H1 (cell line): Measurements from ENCODE around the gene CCDC112. TPM values are rescaled to one million over a fixed set of nuclear protein-coding genes. Genes with fewer than 3 reads are reported as not detected.

Source experiments
- CTCF ChIA-PET: fragments of 300-600 bp; sonication (Branson Sonifier 250); formaldehyde crosslinking; loops from one replicate; lab custom pipeline; 2021; ENCODE audit not compliant: partially characterized antibody; lab: Charles Lee
- POLR2A ChIA-PET: fragments of 300-600 bp; sonication (Branson Sonifier 250); formaldehyde crosslinking; loops from one replicate; lab custom pipeline; 2021; ENCODE audit warnings: inconsistent platforms; ENCODE audit not compliant: partially characterized antibody; lab: Charles Lee
- DNase-seq, 2 experiments: peaks; one replicate each; pipeline versions ENCODE4 v3.0.0 to v3.0.0-alpha.2; 2010 to 2022; ENCODE audit warnings: low spot score in 2 of 2, low read depth in 1 of 2, mixed read lengths in 1 of 2
- FAIRE-seq: peaks from 2 replicates; lab custom pipeline; 2011; peaks lifted over from hg19 to GRCh38; lab: Jason Lieb, UNC
- H2AFZ ChIP-seq: 2 replicates; pipeline ENCODE4 v1.8.1; 2012; ENCODE audit warnings: low read length, inconsistent platforms
- H2AK5ac ChIP-seq: 2 replicates; pipeline ENCODE4 v1.6.1; 2013; ENCODE audit warnings: low read depth, low read length
- H2BK120ac ChIP-seq: replicated peaks from 2 replicates; pipeline ENCODE3; 2013; ENCODE audit warnings: low read depth, low read length, inconsistent platforms
- H2BK12ac ChIP-seq: 2 replicates; pipeline ENCODE4 v1.6.1; 2013; ENCODE audit warnings: low read depth, low read length
- H2BK15ac ChIP-seq: 2 replicates; pipeline ENCODE4 v1.6.1; 2013; ENCODE audit warnings: low read length
- H2BK20ac ChIP-seq: 2 replicates; pipeline ENCODE4 v1.6.1; 2013; ENCODE audit warnings: low read length
- H2BK5ac ChIP-seq: 2 replicates; pipeline ENCODE4 v1.6.1; 2013; ENCODE audit warnings: low read depth, low read length
- H3K14ac ChIP-seq: 2 replicates; pipeline ENCODE4 v1.6.1; 2013; ENCODE audit warnings: inconsistent platforms; ENCODE audit not compliant: insufficient read length
- H3K18ac ChIP-seq: 2 replicates; pipeline ENCODE4 v1.6.1; 2013; ENCODE audit warnings: low read length; ENCODE audit errors: extremely low read depth
- H3K23ac ChIP-seq: 2 replicates; pipeline ENCODE4 v1.6.1; 2013; ENCODE audit warnings: inconsistent platforms; ENCODE audit not compliant: insufficient read length
- H3K23me2 ChIP-seq: 2 replicates; pipeline ENCODE4 v1.6.1; 2013; ENCODE audit warnings: low read depth, low read length
- H3K27ac ChIP-seq: 2 replicates; pipeline ENCODE4 v1.6.1; 2011; ENCODE audit warnings: low read depth, low read length, inconsistent platforms
- H3K27me3 ChIP-seq, 4 experiments: replicated peaks in 1 of 4; 1 replicate in 1 of 4; 2 replicates in 3 of 4; pipeline versions ENCODE4 v1.6.1 to v1.8.1; 2011 to 2013; ENCODE audit warnings: low read length in 3 of 4, mild to moderate bottlenecking in 3 of 4, inconsistent platforms in 2 of 4, mixed read lengths in 2 of 4, moderate library complexity in 1 of 4; ENCODE audit not compliant: control insufficient read depth in 3 of 4, insufficient read depth in 3 of 4; ENCODE audit errors: extremely low read depth in 1 of 4
- H3K36me3 ChIP-seq, 4 experiments: 2 replicates each; pipeline versions ENCODE4 v1.6.1 to v1.8.1; 2011 to 2013; ENCODE audit warnings: mild to moderate bottlenecking in 4 of 4, low read length in 3 of 4, moderate library complexity in 2 of 4, control low read depth in 1 of 4, inconsistent platforms in 1 of 4; ENCODE audit not compliant: insufficient read depth in 4 of 4, control insufficient read depth in 2 of 4
- H3K4ac ChIP-seq: replicated peaks from 2 replicates; pipeline ENCODE3; 2013; ENCODE audit warnings: low read length, low read depth, mixed read lengths, inconsistent platforms; ENCODE audit not compliant: insufficient read length
- H3K4me1 ChIP-seq, 4 experiments: replicated peaks in 1 of 4; 1 replicate in 1 of 4; 2 replicates in 3 of 4; pipeline versions ENCODE4 v1.6.1 to v1.8.1; 2011 to 2013; ENCODE audit warnings: low read length in 3 of 4, inconsistent platforms in 2 of 4, mixed read lengths in 1 of 4; ENCODE audit not compliant: insufficient read depth in 4 of 4, control insufficient read depth in 3 of 4
- H3K4me2 ChIP-seq, 2 experiments: 2 replicates each; pipeline versions ENCODE4 v1.6.1 to v1.8.1; 2011 to 2013; ENCODE audit warnings: low read depth in 2 of 2, low read length in 2 of 2, control low read depth in 1 of 2, inconsistent platforms in 1 of 2, mild to moderate bottlenecking in 1 of 2; ENCODE audit not compliant: insufficient read depth in 1 of 2
- H3K4me3 ChIP-seq, 4 experiments: fragments of 200-600, 300-600 bp in 1 of 4; sonication (generic), shearing (Covaris generic), sonication (Bioruptor Twin) in 1 of 4; 2 replicates each; pipeline versions ENCODE4 v1.5.1 to v1.8.1; 2011 to 2016; ENCODE audit warnings: low read length in 4 of 4, low read depth in 3 of 4, control low read depth in 2 of 4, inconsistent platforms in 2 of 4, mild to moderate bottlenecking in 2 of 4, mixed read lengths in 1 of 4, moderate library complexity in 1 of 4; ENCODE audit not compliant: insufficient read depth in 2 of 4; ENCODE audit errors: extremely low read depth in 1 of 4
- H3K56ac ChIP-seq: replicated peaks from 2 replicates; pipeline ENCODE3; 2013; ENCODE audit warnings: low read depth, mild to moderate bottlenecking, mixed read lengths, low read length, inconsistent platforms; ENCODE audit not compliant: insufficient read length
- H3K79me1 ChIP-seq: 2 replicates; pipeline ENCODE4 v1.6.1; 2013; ENCODE audit warnings: low read depth, low read length, control low read depth
- H3K79me2 ChIP-seq, 2 experiments: 2 replicates each; pipeline versions ENCODE4 v1.6.1 to v1.8.1; 2012 to 2013; ENCODE audit warnings: low read length in 2 of 2, mild to moderate bottlenecking in 2 of 2, inconsistent platforms in 1 of 2; ENCODE audit not compliant: insufficient read depth in 2 of 2, control insufficient read depth in 1 of 2
- H3K9ac ChIP-seq, 4 experiments: replicated peaks in 1 of 4; 1 replicate in 1 of 4; 2 replicates in 3 of 4; pipeline versions ENCODE4 v1.6.1 to v1.8.1; 2011 to 2013; ENCODE audit warnings: low read depth in 3 of 4, low read length in 3 of 4, control low read depth in 2 of 4, mild to moderate bottlenecking in 2 of 4, moderate library complexity in 2 of 4, inconsistent platforms in 1 of 4; ENCODE audit errors: extremely low read depth in 1 of 4
- H3K9me3 ChIP-seq, 2 experiments: 2 replicates each; pipeline versions ENCODE4 v1.6.1 to v1.8.1; 2012 to 2013; ENCODE audit warnings: mild to moderate bottlenecking in 2 of 2, moderate library complexity in 2 of 2, control low read depth in 1 of 2, inconsistent platforms in 1 of 2, low read depth in 1 of 2, low read length in 1 of 2, mixed read lengths in 1 of 2; ENCODE audit not compliant: insufficient read depth in 2 of 2
- H4K20me1 ChIP-seq, 2 experiments: replicated peaks in 1 of 2; 2 replicates each; pipeline versions ENCODE3 to v1.8.1; 2011 to 2013; ENCODE audit warnings: inconsistent platforms in 2 of 2, low read length in 2 of 2, mild to moderate bottlenecking in 1 of 2; ENCODE audit not compliant: insufficient read depth in 2 of 2, control insufficient read depth in 1 of 2
- H4K5ac ChIP-seq: 2 replicates; pipeline ENCODE4 v1.6.1; 2013; ENCODE audit warnings: low read length, low read depth, mixed read lengths, inconsistent platforms; ENCODE audit not compliant: insufficient read length
- H4K8ac ChIP-seq: 2 replicates; pipeline ENCODE4 v1.8.0; 2013; ENCODE audit warnings: mild to moderate bottlenecking, moderate library complexity, low read length, inconsistent platforms; ENCODE audit not compliant: insufficient read depth; ENCODE audit errors: extremely low read depth
- H4K91ac ChIP-seq: replicated peaks from 2 replicates; pipeline ENCODE3; 2013; ENCODE audit warnings: low read length, mixed read lengths, inconsistent platforms; ENCODE audit not compliant: insufficient read length
- ASH2L ChIP-seq: fragments of 200-600, 300-600 bp; sonication (generic); IDR thresholded peaks from one replicate; pipeline ENCODE4 v1.7.1; 2017; ENCODE audit warnings: low read length
- ATF3 ChIP-seq: IDR thresholded peaks from 2 replicates; pipeline ENCODE4 v1.6.1; 2011; ENCODE audit warnings: low read depth, mild to moderate bottlenecking, low read length; ENCODE audit not compliant: insufficient read depth
- EP300 ChIP-seq, 2 experiments: IDR thresholded peaks; 1 replicate in 1 of 2; 2 replicates in 1 of 2; pipeline ENCODE4 v1.6.1; 2011 to 2012; ENCODE audit warnings: low read depth in 2 of 2, low read length in 2 of 2, mild to moderate bottlenecking in 2 of 2, borderline replicate concordance in 1 of 2, inconsistent platforms in 1 of 2, moderate library complexity in 1 of 2
- NANOG ChIP-seq: IDR thresholded peaks from 2 replicates; pipeline ENCODE4 v1.6.1; 2011; ENCODE audit warnings: low read length, low read depth, mild to moderate bottlenecking, inconsistent platforms; ENCODE audit not compliant: insufficient read depth, poor library complexity, severe bottlenecking
- RAD21 ChIP-seq, 2 experiments: IDR thresholded peaks in 1 of 2; conservative IDR thresholded peaks in 1 of 2; 2 replicates each; pipeline ENCODE4 v1.6.1; 2011; ENCODE audit warnings: low read depth in 2 of 2, low read length in 2 of 2, improper control_type of control experiment in 1 of 2, inconsistent platforms in 1 of 2, mild to moderate bottlenecking in 1 of 2, moderate library complexity in 1 of 2
- SP2 ChIP-seq: IDR thresholded peaks from 2 replicates; pipeline ENCODE4 v1.6.1; 2012; ENCODE audit warnings: mild to moderate bottlenecking, low read length, inconsistent platforms
- USF2 ChIP-seq: IDR thresholded peaks from 2 replicates; pipeline ENCODE4 v1.6.1; 2011; ENCODE audit warnings: low read length, improper control_type of control experiment
- WGBS, 2 experiments: shearing (Covaris generic) in 1 of 2; methylation state at CpG; one replicate each; pipeline versions ENCODE4 v1.1.6 to v1.1.7; 2013 to 2015; ENCODE audit warnings: low lambda C conversion rate in 2 of 2, mixed read lengths in 2 of 2, inconsistent platforms in 1 of 2, low coverage in 1 of 2, missing lambda C conversion rate in 1 of 2; ENCODE audit not compliant: insufficient replicate concordance in 2 of 2, insufficient coverage in 1 of 2, insufficient read length in 1 of 2; ENCODE audit errors: extremely low coverage in 1 of 2, missing lambda C conversion rate in 1 of 2; 5-methylcytosine and 5-hydroxymethylcytosine counted together
- polyA plus RNA-seq, 7 experiments: library from polyadenylated mRNA; depleted of rRNA in 3 of 7; stranded (reverse) in 5 of 7; unstranded in 2 of 7; fragments of >200 nt in 5 of 7; fragments of 200-250 nt in 2 of 7; gene quantifications; 1 replicate in 5 of 7; 2 replicates in 1 of 7; 4 replicates in 1 of 7; pipeline versions ENCODE4 v1.2.1 to v1.2.3, GENCODE V29; 2011 to 2013; ENCODE audit warnings: missing spikeins in 2 of 7, mixed read lengths in 2 of 7
- total RNA-seq: library from RNA; stranded (reverse); fragmentation: NEBNext Ultra II Directional; extraction: Animal tissue kit (Norgen Biotek cat#: 25700); gene quantifications from 2 replicates; pipeline ENCODE4 v1.2.1, GENCODE V29; 2021

CCDC112 gene
- total and polyA plus RNA-seq, 2 of the 8 experiments (the other 6 are each of a cell fraction or from before 2014, with no cell fraction given), result 3.3 to 15.6 TPM

- peak; percentile 7 for FAIRE-seq
Measured at GRCh38 chr5:115295777-115296123, 704 bp downstream of the CCDC112 start.

More at GRCh38 chr5:115295777-115296123, 704 bp downstream of the CCDC112 start:
- Histone ChIP-seq H2BK120ac (no peak overlapping the region), H3K4me2 (peak overlapping the region; percentile 80 to 86), H2BK15ac (no peak overlapping the region), H3K36me3 (no peaks in the 10 kb centered on the region), H3K4me3 (peak overlapping the region; percentile 87 to 98 (median 90)), H3K14ac (no peak overlapping the region), H2AFZ (peak overlapping the region; percentile 80), H3K27ac (peak overlapping the region; percentile 53; the same call in 1 of the 2 replicates), H4K5ac (peak overlapping the region; percentile 44), H3K56ac (no peak overlapping the region), H4K8ac (peak overlapping the region; percentile 94; the same call in 1 of the 2 replicates), H4K91ac (no peak overlapping the region), H3K18ac (peak overlapping the region; percentile 60), H3K23ac (no peak overlapping the region), H3K23me2 (peaks cover 7% of the 10 kb centered on the region), H2BK20ac (no peak overlapping the region), H3K9ac (peak overlapping the region; percentile 63 to 87 (median 86)), H3K4me1 (peaks cover 0 to 3% (median 1%) of the 10 kb centered on the region in 4 experiments; a peak in 2 of 7 replicates), H2BK12ac (peak overlapping the region; percentile 80; the same call in 1 of the 2 replicates), H3K79me2 (peaks cover 0 to 51% of the 10 kb centered on the region in 2 experiments; a peak in 2 of 4 replicates), H3K9me3 (no peaks in the 10 kb centered on the region), H3K79me1 (peaks cover 2% of the 10 kb centered on the region; the same call in 1 of the 2 replicates), H2AK5ac (no peak overlapping the region), H3K4ac (peak overlapping the region; percentile 60), H3K27me3 (0 out of 7 replicates have a peak, but pooled peaks cover 0 to 2% (median 0%) of the 10 kb centered on the region in 4 experiments), H2BK5ac (peak overlapping the region; percentile 44; the same call in 1 of the 2 replicates), H4K20me1 (peaks cover 0 to 2% of the 10 kb centered on the region in 2 experiments)
- no peak for TF ChIP-seq SP2
- peak; percentile 38 for TF ChIP-seq ASH2L
- no peak for TF ChIP-seq NANOG
- TF ChIP-seq EP300 (IDR thresholded peaks at IDR 0.05; ENCODE audit: borderline replicate concordance in 1 of 2, low read depth in 2 of 2, low read length in 2 of 2), result no peak
- no peak for TF ChIP-seq USF2
- no peak for TF ChIP-seq RAD21 (IDR thresholded peaks at IDR 0.05 in 1 of 2, conservative IDR thresholded peaks at IDR 0.05 in 1 of 2; ENCODE audit: low read depth in 2 of 2, low read length in 2 of 2)
- no peak for TF ChIP-seq ATF3
- 1% methylated on average over 11 of the region's 11 CpGs; no CpG with 5 or more reads in 1 of the 2 experiments for WGBS, 2 experiments
- POLR2A ChIA-PET, result interaction anchor here (0.7 to 2.0 kb wide), 12 partner anchors 10 to 476 kb away, joined by 3 to 18 read pairs (median 3); partner anchors contain the start of genes FEM1C and PGGT1B
- no peak for DNase-seq
- CTCF ChIA-PET, result interaction anchor here (1.1 to 4.9 kb wide), 3 partner anchors 14 to 276 kb away, joined by 3 to 25 read pairs (median 4); no protein-coding TSS in a partner anchor
